ENCODE results near the gene IL12RB2.
"Not testable (repeated sequence)": the region's sequence is repeated elsewhere in the genome, so short reads cannot be mapped to it uniquely, and the experiment has no call there.

IL12RB2 gene

GRCh38 chr1:67404212-67404620 is 96.5 kb downstream of the IL12RB2 start:
- TF ChIP-seq CTCF (IDR thresholded peaks at IDR 0.05; ENCODE audit: control extremely low read depth, extremely low read depth, low read depth, missing control alignments) = no peak
- POLR2A ChIA-PET = no interaction called here
- CTCF ChIA-PET = no interaction called here
- DNase-seq (ENCODE audit: extremely low spot score) = no peak

DNA sequence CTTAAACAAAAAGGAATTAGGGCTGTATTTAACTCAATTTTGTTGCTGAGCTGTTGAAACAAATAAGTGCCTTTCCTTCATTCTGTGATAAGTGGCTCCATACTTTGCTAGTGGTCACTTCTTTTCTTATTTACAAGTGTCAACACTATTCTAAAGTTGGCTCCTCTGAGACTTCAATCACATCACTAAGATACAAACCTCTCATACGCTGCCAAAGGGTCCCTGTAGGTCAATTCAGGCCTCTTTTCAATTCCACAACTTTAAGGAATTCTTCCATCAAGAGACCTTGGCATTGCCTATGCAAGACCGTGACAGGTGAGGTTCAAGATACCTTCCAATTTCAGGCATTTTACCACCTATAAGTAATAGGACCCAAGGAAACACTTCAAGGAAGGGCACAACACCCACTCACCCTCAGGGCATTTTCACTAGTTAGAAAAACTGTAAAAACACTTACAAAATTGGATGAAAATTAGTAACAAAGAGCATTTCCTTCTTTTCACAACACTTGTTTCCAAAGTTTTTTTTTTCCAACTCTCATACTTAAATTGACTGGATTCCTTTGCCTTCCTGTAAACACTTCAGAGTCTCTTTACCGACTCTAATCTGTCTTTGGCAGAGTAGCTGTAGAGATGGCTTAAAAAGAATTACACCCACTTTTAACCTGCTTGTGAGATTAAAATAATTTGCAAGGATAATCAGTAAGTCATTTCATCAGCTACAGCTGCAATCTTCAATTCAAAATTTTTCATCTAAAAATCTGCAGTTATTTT is 98.0 kb downstream of the IL12RB2 start:
- TF ChIP-seq CTCF (IDR thresholded peaks at IDR 0.05; ENCODE audit: control extremely low read depth, extremely low read depth, low read depth, missing control alignments) = no peak
- ChIA-PET POLR2A (interaction anchor here (1.2 kb wide), 1 partner anchor 24 kb away, joined by 3 read pairs; the partner anchor contains the start of gene SERBP1), CTCF (interaction anchor here (2.0 kb wide), 1 partner anchor 13 kb away, joined by 5 read pairs; no protein-coding TSS in a partner anchor)
- DNase-seq (ENCODE audit: extremely low spot score) = no peak

GRCh38 chr1:67407498-67407897 is 99.8 kb downstream of the IL12RB2 start:
- ChIA-PET CTCF (interaction anchor here (1.4 to 2.0 kb wide), 4 partner anchors 9 to 93 kb away, joined by 3 to 5 read pairs (median 4); no protein-coding TSS in a partner anchor), POLR2A (interaction anchor here (1.6 kb wide), 1 partner anchor 11 kb away, joined by 5 read pairs; no protein-coding TSS in a partner anchor)
- DNase-seq (ENCODE audit: extremely low spot score) = no peak
- no peak for TF ChIP-seq CTCF (IDR thresholded peaks at IDR 0.05; ENCODE audit: control extremely low read depth, extremely low read depth, low read depth, missing control alignments)

- DNase-seq (ENCODE audit: extremely low spot score) = no peak
- POLR2A ChIA-PET = interaction anchor here (0.6 to 1.6 kb wide), 2 partner anchors 10 to 13 kb away, joined by 5 to 6 read pairs; no protein-coding TSS in a partner anchor
Observed at GRCh38 chr1:67408148-67408547, 100.5 kb downstream of the IL12RB2 start.

GRCh38 chr1:67413101-67413500 is 105.4 kb downstream of the IL12RB2 start:
- not testable (repeated sequence) for DNase-seq (ENCODE audit: extremely low spot score)
- CTCF ChIA-PET = interaction anchor here (1.4 kb wide), 1 partner anchor 16 kb away, joined by 5 read pairs; no protein-coding TSS in a partner anchor
- POLR2A ChIA-PET = interaction anchor here (1.2 kb wide), 1 partner anchor 13 kb away, joined by 3 read pairs; no protein-coding TSS in a partner anchor

More at GRCh38 chr1:67408148-67408547, 100.5 kb downstream of the IL12RB2 start:
- CTCF ChIA-PET = interaction anchor here (1.3 to 2.0 kb wide), 5 partner anchors 9 to 92 kb away, joined by 3 to 5 read pairs (median 4); no protein-coding TSS in a partner anchor
- TF ChIP-seq CTCF (IDR thresholded peaks at IDR 0.05; ENCODE audit: control extremely low read depth, extremely low read depth, low read depth, missing control alignments) = no peak

DNA sequence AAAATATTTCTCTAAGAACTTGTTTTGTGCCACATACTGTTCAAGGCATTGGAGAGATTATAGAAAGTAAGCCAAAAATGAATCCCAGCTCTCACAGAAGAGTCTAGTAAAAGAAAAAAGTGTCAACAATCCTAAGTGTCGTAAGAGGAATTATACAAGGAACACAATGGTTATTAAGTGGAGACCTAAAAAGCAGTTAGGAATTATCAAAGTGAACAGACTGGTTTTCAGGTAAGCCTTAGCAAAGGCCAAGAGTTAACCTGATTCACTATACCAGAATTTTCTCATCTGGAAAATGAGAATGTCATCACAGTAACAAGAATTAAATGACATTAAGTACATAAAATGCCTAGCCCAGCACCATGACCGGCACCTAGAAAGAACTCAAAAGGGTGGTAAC is 106.9 kb downstream of the IL12RB2 start:
- TF ChIP-seq CTCF (IDR thresholded peaks at IDR 0.05; ENCODE audit: control extremely low read depth, extremely low read depth, low read depth, missing control alignments) = no peak
- ChIA-PET CTCF (no interaction called here), POLR2A (no interaction called here)
- no peak for DNase-seq (ENCODE audit: extremely low spot score)

- no peak for DNase-seq (ENCODE audit: extremely low spot score)
- POLR2A ChIA-PET = interaction anchor here (0.6 to 1.2 kb wide), 3 partner anchors 14 to 181 kb away, joined by 3 to 4 read pairs (median 4); no protein-coding TSS in a partner anchor
- TF ChIP-seq CTCF (IDR thresholded peaks at IDR 0.05; ENCODE audit: control extremely low read depth, extremely low read depth, low read depth, missing control alignments) = no peak
- CTCF ChIA-PET = no interaction called here
Observed at GRCh38 chr1:67415041-67415440, 107.4 kb downstream of the IL12RB2 start.

DNA sequence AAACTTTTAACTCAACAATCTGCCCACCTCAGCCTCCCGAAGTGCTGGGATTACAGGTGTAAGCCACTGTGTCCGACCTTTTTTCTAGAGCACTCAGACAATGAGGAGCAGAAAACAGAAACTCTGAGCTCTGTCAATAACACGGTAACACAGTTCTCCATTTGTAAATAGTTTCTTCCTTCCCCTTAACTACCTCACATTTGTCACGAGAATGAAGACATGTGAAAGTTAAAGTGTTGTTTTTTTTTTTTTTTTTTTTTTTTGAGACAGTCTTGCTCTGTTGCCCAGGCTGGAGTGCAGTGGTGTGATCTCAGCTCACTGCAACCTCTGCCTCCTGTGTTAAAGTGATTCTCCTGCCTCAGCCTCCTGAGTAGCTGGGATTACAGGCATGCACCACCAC is 110.1 kb downstream of the IL12RB2 start:
- ChIA-PET CTCF (interaction anchor here (1.9 to 3.3 kb wide), 2 partner anchors 9 to 12 kb away, joined by 7 to 9 read pairs; partner anchors contain the start of gene SERBP1), POLR2A (interaction anchor here (0.5 to 1.9 kb wide), 6 partner anchors 10 to 235 kb away, joined by 3 to 5 read pairs (median 3); no protein-coding TSS in a partner anchor)
- DNase-seq (ENCODE audit: extremely low spot score) = not testable (repeated sequence)
